Colonic mucosa (tissue), 4 donors: ENCODE results near the gene SELENOF. TPM values are rescaled to one million over a fixed set of nuclear protein-coding genes. Genes with fewer than 3 reads are reported as not detected.
"Not testable (repeated sequence)": the region's sequence is repeated elsewhere in the genome, so short reads cannot be mapped to it uniquely, and the experiment has no call there.

Experiments
- DNase-seq: peaks from one replicate; pipeline ENCODE4 v3.0.0-alpha.2; 2020
- H3K27ac ChIP-seq: fragments of 200-600 bp; one replicate; pipeline ENCODE4 v1.8.0; 2021
- H3K27me3 ChIP-seq: fragments of 200-600 bp; one replicate; pipeline ENCODE4 v1.8.0; 2021
- H3K36me3 ChIP-seq: fragments of 200-600 bp; one replicate; pipeline ENCODE4 v1.8.0; 2021
- H3K4me1 ChIP-seq: fragments of 200-600 bp; one replicate; pipeline ENCODE4 v1.8.0; 2021; ENCODE audit warnings: mild to moderate bottlenecking
- H3K4me3 ChIP-seq: fragments of 200-600 bp; one replicate; pipeline ENCODE4 v1.8.0; 2021
- H3K9ac ChIP-seq, 2 donors: one replicate each; pipeline ENCODE4 v1.7.0; 2013; ENCODE audit warnings: control low read depth in 2 of 2, low read depth in 2 of 2, low read length in 2 of 2
- H3K9me3 ChIP-seq: fragments of 200-600 bp; one replicate; pipeline ENCODE4 v1.8.0; 2021
- intact Hi-C: fragments of 100-400 bp; cut with DNase I; formaldehyde crosslinking; loops from one replicate; pipeline ENCODE4 v1.14.1; 2022
- total RNA-seq, 2 donors: library from RNA; stranded (reverse); fragmentation: NEBNext Ultra II Directional in 1 of 2; extraction: Animal tissue kit (Norgen Biotek cat#: 25700) in 1 of 2; gene quantifications; one replicate each; pipeline ENCODE4 v1.2.1, GENCODE V29; 2021
- TF ChIP-seq, protein P1 (sequence below): fragments of 200-600 bp; IDR thresholded peaks from one replicate; pipeline ENCODE4 v1.8.0; 2022; ENCODE audit warnings: antibody characterized with exemption, mild to moderate bottlenecking
- donor health status: healthy.
- donor health status: DM: no; HTN: no; CAD: no.
- donor health status: DM: no; HTN: no; CAD: no.

Gene SELENOF
- total RNA-seq, 2 donors from 2014 or later, result 207 to 215 TPM

- no peaks in the 10 kb centered on the region for H3K4me1 ChIP-seq
- intact Hi-C loops, result no loop called here
- no peak overlapping the region for H3K27ac ChIP-seq
- no peak for DNase-seq
- no peak overlapping the region for H3K4me3 ChIP-seq
- H3K27me3 ChIP-seq, result no peaks in the 10 kb centered on the region
- no peaks in the 10 kb centered on the region for H3K9me3 ChIP-seq
- H3K9ac ChIP-seq, result no peak overlapping the region
- H3K36me3 ChIP-seq, result no peaks in the 10 kb centered on the region
- TF ChIP-seq, protein P1, sequence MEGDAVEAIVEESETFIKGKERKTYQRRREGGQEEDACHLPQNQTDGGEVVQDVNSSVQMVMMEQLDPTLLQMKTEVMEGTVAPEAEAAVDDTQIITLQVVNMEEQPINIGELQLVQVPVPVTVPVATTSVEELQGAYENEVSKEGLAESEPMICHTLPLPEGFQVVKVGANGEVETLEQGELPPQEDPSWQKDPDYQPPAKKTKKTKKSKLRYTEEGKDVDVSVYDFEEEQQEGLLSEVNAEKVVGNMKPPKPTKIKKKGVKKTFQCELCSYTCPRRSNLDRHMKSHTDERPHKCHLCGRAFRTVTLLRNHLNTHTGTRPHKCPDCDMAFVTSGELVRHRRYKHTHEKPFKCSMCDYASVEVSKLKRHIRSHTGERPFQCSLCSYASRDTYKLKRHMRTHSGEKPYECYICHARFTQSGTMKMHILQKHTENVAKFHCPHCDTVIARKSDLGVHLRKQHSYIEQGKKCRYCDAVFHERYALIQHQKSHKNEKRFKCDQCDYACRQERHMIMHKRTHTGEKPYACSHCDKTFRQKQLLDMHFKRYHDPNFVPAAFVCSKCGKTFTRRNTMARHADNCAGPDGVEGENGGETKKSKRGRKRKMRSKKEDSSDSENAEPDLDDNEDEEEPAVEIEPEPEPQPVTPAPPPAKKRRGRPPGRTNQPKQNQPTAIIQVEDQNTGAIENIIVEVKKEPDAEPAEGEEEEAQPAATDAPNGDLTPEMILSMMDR, result no peak
Measured at GRCh38 chr1:86822459-86822858, 91.5 kb downstream of the SELENOF start.

DNA sequence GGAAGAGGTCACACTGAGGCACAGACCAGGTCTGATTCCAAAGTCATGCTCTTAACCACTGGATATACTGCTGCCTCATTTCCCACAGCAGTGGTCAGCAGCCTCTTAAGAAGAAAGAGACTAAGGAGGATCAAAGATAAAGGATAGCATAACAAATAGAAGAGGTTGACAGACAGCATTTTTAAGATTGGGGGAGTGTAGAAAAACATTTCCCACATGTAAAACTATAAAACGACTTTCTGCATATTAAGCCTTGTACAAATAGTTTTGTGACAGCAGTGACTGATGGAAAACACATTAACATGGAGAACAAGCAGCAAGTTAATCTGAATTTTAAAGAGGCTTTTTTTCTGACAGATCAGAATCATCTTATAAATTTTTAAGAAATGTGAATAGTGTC lies 92.0 kb downstream of the SELENOF start:
- DNase-seq, result no peak
- TF ChIP-seq, protein P1, result no peak
- intact Hi-C loops, result no loop called here
- Histone ChIP-seq H3K4me1 (no peaks in the 10 kb centered on the region), H3K4me3 (no peak overlapping the region), H3K36me3 (no peaks in the 10 kb centered on the region), H3K9me3 (no peaks in the 10 kb centered on the region), H3K9ac (no peak overlapping the region), H3K27me3 (no peaks in the 10 kb centered on the region), H3K27ac (no peak overlapping the region)

GRCh38 chr1:86819970-86820369 lies 94.0 kb downstream of the SELENOF start:
- DNase-seq, H3K36me3 ChIP-seq, H3K27ac ChIP-seq, H3K4me1 ChIP-seq, H3K27me3 ChIP-seq, intact Hi-C loops, H3K9ac ChIP-seq, H3K9me3 ChIP-seq, H3K4me3 ChIP-seq: not testable (repeated sequence)

DNA sequence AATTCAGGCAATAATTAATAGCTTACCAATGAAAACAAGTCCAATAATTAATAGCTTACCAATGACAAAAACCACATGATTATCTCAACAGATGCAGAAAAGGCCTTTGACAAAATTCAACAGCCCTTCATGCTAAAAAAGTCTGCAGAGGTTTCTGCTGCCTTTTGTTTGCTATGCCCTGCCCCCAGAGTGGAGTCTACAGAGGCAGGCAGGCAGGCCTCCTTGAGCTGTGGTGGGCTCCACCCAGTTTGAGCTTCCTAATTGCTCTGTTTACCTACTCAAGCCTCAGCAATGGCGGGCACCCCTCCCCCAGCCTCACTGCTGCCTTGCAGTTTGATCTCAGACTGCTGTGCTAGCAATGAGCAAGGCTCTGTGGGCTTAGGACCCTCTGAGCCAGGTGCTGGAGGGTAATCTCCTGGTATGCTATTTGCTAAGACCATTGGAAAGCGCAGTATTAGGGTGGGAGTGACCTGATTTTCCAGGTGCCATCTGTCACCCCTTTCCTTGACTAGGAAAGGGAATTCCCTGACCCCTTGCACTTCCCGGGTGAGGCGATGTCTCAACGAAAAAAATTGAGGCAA lies 96.6 kb downstream of the SELENOF start:
- H3K4me3 ChIP-seq, intact Hi-C loops, H3K4me1 ChIP-seq, H3K27me3 ChIP-seq, H3K9ac ChIP-seq, H3K9me3 ChIP-seq, DNase-seq, H3K27ac ChIP-seq, H3K36me3 ChIP-seq: not testable (repeated sequence)

DNA sequence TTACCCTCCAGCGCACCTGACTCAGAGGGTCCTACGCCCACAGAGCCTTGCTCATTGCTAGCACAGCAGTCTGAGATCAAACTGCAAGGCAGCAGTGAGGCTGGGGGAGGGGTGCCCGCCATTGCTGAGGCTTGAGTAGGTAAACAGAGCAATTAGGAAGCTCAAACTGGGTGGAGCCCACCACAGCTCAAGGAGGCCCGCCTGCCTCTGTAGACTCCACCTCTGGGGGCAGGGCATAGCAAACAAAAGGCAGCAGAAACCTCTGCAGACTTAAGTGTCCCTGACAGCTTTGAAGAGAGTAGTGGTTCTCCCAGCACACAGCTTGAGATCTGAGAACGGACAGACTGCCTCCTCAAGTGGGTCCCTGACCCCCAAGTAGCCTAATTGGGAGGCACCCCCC lies 99.8 kb downstream of the SELENOF start:
- H3K27ac ChIP-seq, intact Hi-C loops, H3K9ac ChIP-seq, H3K36me3 ChIP-seq, H3K4me1 ChIP-seq, H3K27me3 ChIP-seq, H3K4me3 ChIP-seq, H3K9me3 ChIP-seq: not testable (repeated sequence)
- DNase-seq, result peak; percentile 13

Other genes with a start within 250 kb of the SELENOF start
- 100 to 1,000 TPM in 1 of 2 donors, 10 to 100 TPM in 1; 76.7 to 134 TPM for gene SH3GLB1, start 209.6 kb downstream of the SELENOF start, total RNA-seq
- gene HS2ST1, start 509 bp upstream of the SELENOF start, total RNA-seq, result 10 to 100 TPM; 21.3 to 23.5 TPM